GM19193 (cell line): ENCODE measurements around the gene ERP29.

ENCODE experiments used
- POLR2A ChIP-seq: IDR thresholded peaks from 4 replicates; pipeline ENCODE4 v1.6.1; 2011; ENCODE audit not compliant: insufficient read depth, insufficient read length; ENCODE audit errors: extremely low read depth

The ERP29 gene

DNA sequence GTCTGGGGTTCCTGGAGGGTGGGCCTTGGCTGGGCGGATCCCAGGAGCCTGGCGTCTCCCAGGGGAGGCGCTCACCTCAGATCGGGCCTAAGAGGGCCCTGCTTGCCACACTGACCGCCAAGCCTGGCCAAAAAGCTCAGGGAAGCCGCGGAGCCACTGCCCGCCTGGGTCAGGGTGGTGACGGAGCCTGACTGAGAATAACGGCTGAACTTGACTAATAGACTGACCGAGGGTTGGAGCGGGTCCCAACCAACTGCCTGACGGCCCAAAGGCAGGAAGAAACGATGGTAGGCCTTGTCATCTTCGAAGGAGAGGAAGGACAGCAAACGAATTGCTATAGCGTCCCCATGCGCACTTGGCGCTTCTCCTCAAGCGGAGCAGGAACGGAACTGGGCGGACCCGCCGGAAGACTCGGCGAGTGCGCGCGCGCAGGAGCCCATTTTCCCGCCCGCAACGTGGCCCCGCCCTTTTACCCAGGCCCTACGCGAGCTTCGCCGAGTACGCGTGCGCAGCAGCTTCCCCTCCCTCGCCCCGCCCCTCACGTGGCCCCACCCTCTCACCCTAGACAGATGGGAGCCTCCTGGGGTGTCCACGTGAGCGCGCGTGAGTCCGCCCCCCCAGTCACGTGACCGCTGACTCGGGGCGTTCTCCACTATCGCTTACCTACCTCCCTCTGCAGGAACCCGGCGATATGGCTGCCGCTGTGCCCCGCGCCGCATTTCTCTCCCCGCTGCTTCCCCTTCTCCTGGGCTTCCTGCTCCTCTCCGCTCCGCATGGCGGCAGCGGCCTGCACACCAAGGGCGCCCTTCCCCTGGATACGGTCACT, at the start of gene ERP29, which contains the start of gene TMEM116:
Gene ERP29 (plus strand): TSS at position 652 of the 826 bp plus-strand sequence. CDS start 40 bp downstream, at position 692.
Gene TMEM116 (minus strand): TSS at position 391 of the 826 bp plus-strand sequence. CDS start 7,895 bp downstream, outside the sequence.
- peak; percentile 96 for TF ChIP-seq POLR2A

DNA sequence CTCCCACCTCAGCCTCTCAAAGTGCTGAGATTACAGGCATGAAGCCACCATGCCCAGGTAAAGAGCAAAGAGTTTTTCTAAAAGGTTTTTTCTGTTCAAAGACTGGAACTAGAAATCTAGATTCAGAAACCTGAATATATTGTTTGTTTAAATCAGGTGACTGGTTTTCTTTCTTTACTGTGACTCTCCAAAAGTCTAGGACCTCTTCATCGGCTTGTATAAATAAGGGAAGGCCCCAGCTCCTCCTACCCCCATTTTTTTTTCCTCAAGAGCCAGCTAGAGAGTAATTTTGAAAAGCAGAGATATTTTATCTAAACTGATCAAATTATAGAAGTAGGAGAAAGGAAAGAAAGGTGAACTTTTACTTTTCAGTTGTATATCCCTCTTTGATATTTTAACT, 48.3 kb upstream of the ERP29 start:
- no peak for TF ChIP-seq POLR2A

DNA sequence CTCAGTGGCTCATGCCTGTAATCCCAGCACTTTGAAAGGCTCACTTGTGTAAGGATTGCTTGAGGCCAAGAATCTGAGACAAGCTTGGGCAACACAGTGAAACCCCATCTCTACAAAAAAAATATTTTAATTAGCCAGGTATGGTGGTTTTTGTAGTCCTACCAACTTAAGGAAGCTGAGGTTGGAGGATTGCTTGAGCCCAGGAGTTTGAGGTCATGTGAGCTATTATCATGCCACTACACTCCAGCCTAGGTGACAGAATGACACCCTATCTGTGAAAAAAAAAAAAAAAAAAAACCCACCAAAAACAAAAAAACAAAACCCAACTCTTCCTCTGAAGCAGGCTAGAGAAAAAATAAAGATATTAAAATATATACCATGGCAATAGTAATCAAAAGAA, 41.4 kb upstream of the ERP29 start:
- TF ChIP-seq POLR2A = no peak

- no peak for TF ChIP-seq POLR2A
Observed at GRCh38 chr12:111975161-111975931, 37.9 kb upstream of the ERP29 start.

GRCh38 chr12:111976291-111976690, 36.9 kb upstream of the ERP29 start:
- no peak for TF ChIP-seq POLR2A

DNA sequence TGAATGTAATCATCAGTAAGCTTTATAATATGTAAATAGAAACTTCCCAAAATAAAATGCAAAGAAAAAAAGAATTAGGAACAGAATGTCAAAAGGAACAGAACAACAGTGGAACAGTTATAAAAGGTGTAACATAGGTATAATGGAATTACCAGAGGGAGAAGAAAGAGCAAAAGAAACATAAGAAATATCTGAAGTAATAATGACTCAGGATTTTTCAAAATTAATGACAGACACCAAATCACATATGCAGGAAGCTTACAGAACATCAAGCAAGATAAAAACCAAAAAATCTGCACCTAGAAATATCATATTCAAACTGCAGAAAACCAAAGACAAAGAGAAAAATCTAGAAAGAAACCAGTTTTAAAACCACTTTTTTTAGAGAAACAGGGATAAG, 36.4 kb upstream of the ERP29 start:
- TF ChIP-seq POLR2A = no peak

DNA sequence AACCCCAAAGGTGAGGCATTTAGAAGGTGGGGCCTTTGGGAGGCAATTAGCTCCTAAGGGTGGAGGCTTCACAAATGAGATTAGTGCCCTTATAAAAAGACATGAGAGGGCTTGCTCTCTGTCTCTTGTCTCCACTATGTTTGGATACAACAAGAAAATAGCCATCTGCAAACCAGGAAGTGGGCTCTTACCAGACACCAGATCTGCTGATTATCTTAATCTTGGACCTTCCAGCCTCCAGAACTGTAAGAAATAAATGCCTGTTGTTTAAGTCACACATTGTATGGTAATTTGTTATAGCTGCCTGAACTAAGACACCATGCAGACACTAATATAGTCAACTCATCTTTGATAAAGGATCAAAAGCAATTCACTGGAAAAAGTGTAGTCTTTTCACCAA, 34.7 kb upstream of the ERP29 start:
- no peak for TF ChIP-seq POLR2A

DNA sequence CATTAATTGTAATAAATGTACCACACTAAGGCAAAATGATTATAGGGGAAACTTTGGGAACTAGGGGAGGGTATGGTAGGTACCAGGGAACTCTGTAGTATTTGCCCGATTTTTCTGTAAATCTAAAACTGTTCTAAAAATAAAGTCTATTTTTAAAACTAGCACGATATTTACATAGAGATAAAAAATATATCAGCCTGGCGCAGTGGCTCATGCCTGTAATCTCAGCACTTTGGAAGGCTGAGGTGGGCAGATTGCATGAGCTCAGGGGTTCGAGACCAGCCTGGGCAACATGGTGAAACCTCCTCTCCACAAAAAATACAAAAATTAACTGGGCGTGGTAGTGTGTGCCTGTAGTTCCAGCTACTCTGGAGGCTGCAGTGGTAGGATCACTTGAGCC, 32.6 kb upstream of the ERP29 start:
- TF ChIP-seq POLR2A = no peak

DNA sequence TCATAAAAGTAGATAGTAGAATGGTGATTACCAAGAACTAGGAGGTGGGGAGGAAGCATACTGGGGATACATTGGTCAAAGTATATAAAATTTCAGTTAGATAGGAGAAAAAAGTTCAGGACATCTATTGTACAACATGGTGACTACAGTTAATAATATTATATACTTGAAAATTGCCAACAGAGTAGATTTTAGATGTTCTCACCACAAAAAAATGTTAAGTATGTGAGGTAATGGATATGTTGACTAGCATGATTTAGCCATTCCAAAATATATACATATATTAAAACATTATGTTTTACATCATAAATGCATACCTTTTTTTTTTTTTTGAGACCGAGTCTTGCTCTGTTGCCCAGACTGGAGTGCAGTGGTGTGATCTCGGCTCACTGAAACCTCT, 31.2 kb upstream of the ERP29 start:
- TF ChIP-seq POLR2A = no peak

GRCh38 chr12:111984820-111985219, 28.4 kb upstream of the ERP29 start:
- no peak for TF ChIP-seq POLR2A

GRCh38 chr12:111991535-111991934, 21.7 kb upstream of the ERP29 start:
- no peak for TF ChIP-seq POLR2A

GRCh38 chr12:111991946-111992345, 21.3 kb upstream of the ERP29 start:
- no peak for TF ChIP-seq POLR2A

DNA sequence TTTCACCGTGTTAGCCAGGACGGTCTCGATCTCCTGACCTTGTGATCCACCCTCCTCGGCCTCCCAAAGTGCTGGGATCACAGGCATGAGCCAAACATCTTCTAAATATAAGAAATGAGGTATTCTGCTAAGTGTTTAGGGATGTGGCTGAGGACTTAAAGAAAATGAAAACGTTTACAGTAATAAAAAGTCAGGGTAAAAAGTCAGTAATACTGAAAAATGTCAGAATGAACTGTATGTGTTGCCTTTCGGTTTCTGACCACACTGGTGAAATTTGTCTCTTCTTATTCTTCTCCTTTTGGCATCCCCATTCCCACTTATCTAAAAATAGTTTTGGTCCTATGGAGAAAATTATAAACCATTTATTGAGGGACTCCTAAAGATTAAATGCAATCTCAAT, 20.8 kb upstream of the ERP29 start:
- TF ChIP-seq POLR2A = no peak

- TF ChIP-seq POLR2A = no peak
Observed at GRCh38 chr12:111993292-111994150, 19.7 kb upstream of the ERP29 start.
